Measurements from ENCODE around the gene PALB2.
"Not testable (repeated sequence)": the region's sequence is repeated elsewhere in the genome, so short reads cannot be mapped to it uniquely, and the experiment has no call there.

PALB2 gene

DNA sequence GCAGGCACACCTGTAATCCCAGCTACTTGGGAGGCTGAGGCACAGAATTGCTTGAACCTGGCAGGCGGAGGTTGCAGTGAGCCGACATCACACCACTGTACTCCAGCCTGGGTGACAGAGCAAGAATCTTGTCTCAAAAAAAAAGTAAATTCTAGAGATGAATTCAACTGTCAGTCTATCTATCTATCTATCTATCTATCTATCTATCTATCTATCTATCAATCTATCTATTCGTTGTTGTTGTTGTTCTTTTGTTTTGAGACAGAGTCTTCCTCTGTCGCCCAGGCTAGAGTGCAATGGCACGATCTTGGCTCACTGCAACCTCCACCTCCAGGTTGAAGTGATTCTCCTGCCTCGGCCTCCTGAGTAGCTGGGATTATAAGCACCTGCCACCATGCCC is 30.2 kb downstream of the PALB2 start:
- not testable (repeated sequence) for H3K23ac ChIP-seq (ENCODE audit: low read length); H4K5ac ChIP-seq (ENCODE audit: low read length); H3K56ac ChIP-seq (ENCODE audit: low read length); H3K27me3 ChIP-seq (ENCODE audit: insufficient read depth, low read length, poor library complexity); H2AK5ac ChIP-seq (ENCODE audit: low read length); DNase-seq; H3K9ac ChIP-seq (ENCODE audit: low read length); H4K8ac ChIP-seq (ENCODE audit: low read depth, low read length); H3K18ac ChIP-seq (ENCODE audit: low read length); H2BK5ac ChIP-seq (ENCODE audit: low read length); H3K4ac ChIP-seq (ENCODE audit: low read depth, low read length); H2BK120ac ChIP-seq (ENCODE audit: low read depth, low read length); H3K4me1 ChIP-seq (ENCODE audit: control insufficient read depth, low read depth, low read length); H3K79me1 ChIP-seq (ENCODE audit: low read length); H3K27ac ChIP-seq (ENCODE audit: low read depth, low read length); H2BK15ac ChIP-seq (replicated peaks; ENCODE audit: low read depth); H3K4me3 ChIP-seq (ENCODE audit: low read length); H3K79me2 ChIP-seq (ENCODE audit: control insufficient read depth, insufficient read depth, low read length); H3K4me2 ChIP-seq (ENCODE audit: low read length); H3K36me3 ChIP-seq (ENCODE audit: control insufficient read depth, insufficient read depth, low read length)
- no CpG with 5 or more reads among the region's 6 CpGs for WGBS (ENCODE audit: extremely low coverage, insufficient coverage, low lambda C conversion rate)

DNA sequence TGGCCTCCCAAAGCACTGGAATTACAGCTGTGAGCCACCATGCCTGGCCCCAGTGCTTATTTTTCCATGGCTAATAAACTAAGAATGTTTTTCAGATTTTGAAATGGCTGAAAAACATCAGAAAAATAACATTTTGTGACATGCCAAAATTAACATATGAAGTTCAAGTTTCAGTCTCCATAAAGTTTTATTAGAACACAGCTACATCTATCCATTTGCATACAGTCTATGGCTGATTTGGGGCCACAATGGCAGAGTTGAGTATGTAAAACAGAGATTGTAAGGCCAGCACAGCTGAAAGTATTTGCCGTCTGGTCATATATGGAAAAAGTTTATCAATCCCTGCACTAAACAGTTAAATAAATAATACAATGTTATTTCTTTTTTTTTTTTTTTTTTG is 31.2 kb downstream of the PALB2 start:
- Histone ChIP-seq H3K56ac (ENCODE audit: low read length) (no peak overlapping the region), H3K9ac (ENCODE audit: low read length) (no peak overlapping the region), H3K79me2 (ENCODE audit: control insufficient read depth, insufficient read depth, low read length) (no peaks in the 10 kb centered on the region), H3K23ac (ENCODE audit: low read length) (no peak overlapping the region), H2BK15ac (replicated peaks; ENCODE audit: low read depth) (no peak overlapping the region), H3K18ac (ENCODE audit: low read length) (no peak overlapping the region), H3K4me3 (ENCODE audit: low read length) (no peak overlapping the region), H4K5ac (ENCODE audit: low read length) (no peak overlapping the region), H2AK5ac (ENCODE audit: low read length) (no peak overlapping the region), H3K4ac (ENCODE audit: low read depth, low read length) (no peak overlapping the region), H3K27ac (ENCODE audit: low read depth, low read length) (no peak overlapping the region), H3K27me3 (ENCODE audit: insufficient read depth, low read length, poor library complexity) (no peaks in the 10 kb centered on the region), H3K79me1 (ENCODE audit: low read length) (no peaks in the 10 kb centered on the region), H2BK120ac (ENCODE audit: low read depth, low read length) (no peak overlapping the region), H3K4me2 (ENCODE audit: low read length) (no peak overlapping the region), H3K4me1 (ENCODE audit: control insufficient read depth, low read depth, low read length) (no peaks in the 10 kb centered on the region), H3K36me3 (ENCODE audit: control insufficient read depth, insufficient read depth, low read length) (no peaks in the 10 kb centered on the region), H4K8ac (ENCODE audit: low read depth, low read length) (no peak overlapping the region), H2BK5ac (ENCODE audit: low read length) (no peak overlapping the region)
- DNase-seq, result no peak
- WGBS (ENCODE audit: extremely low coverage, insufficient coverage, low lambda C conversion rate), result no CpG with 5 or more reads among the region's 1 CpG

- no peak overlapping the region for H2BK15ac ChIP-seq (replicated peaks; ENCODE audit: low read depth)
- H3K36me3 ChIP-seq (ENCODE audit: control insufficient read depth, insufficient read depth, low read length), result peaks cover 1% of the 10 kb centered on the region
- no peak overlapping the region for H2AK5ac ChIP-seq (ENCODE audit: low read length)
- no peak overlapping the region for H3K56ac ChIP-seq (ENCODE audit: low read length)
- H3K9ac ChIP-seq (ENCODE audit: low read length), result no peak overlapping the region
- H3K4me3 ChIP-seq (ENCODE audit: low read length), result no peak overlapping the region
- H3K4me2 ChIP-seq (ENCODE audit: low read length), result no peak overlapping the region
- no peak overlapping the region for H4K8ac ChIP-seq (ENCODE audit: low read depth, low read length)
- H3K27me3 ChIP-seq (ENCODE audit: insufficient read depth, low read length, poor library complexity), result no peaks in the 10 kb centered on the region
- no peak overlapping the region for H4K5ac ChIP-seq (ENCODE audit: low read length)
- no peak overlapping the region for H3K27ac ChIP-seq (ENCODE audit: low read depth, low read length)
- H3K23ac ChIP-seq (ENCODE audit: low read length), result no peak overlapping the region
- no peaks in the 10 kb centered on the region for H3K79me1 ChIP-seq (ENCODE audit: low read length)
- H2BK5ac ChIP-seq (ENCODE audit: low read length), result no peak overlapping the region
- H3K18ac ChIP-seq (ENCODE audit: low read length), result no peak overlapping the region
- H3K79me2 ChIP-seq (ENCODE audit: control insufficient read depth, insufficient read depth, low read length), result no peaks in the 10 kb centered on the region
- WGBS (ENCODE audit: extremely low coverage, insufficient coverage, low lambda C conversion rate), result no CpG with 5 or more reads among the region's 4 CpGs
- no peaks in the 10 kb centered on the region for H3K4me1 ChIP-seq (ENCODE audit: control insufficient read depth, low read depth, low read length)
- no peak overlapping the region for H3K4ac ChIP-seq (ENCODE audit: low read depth, low read length)
- no peak for DNase-seq
- H2BK120ac ChIP-seq (ENCODE audit: low read depth, low read length), result no peak overlapping the region
Observed at GRCh38 chr16:23608194-23608593, 32.9 kb downstream of the PALB2 start.

GRCh38 chr16:23607726-23608125 is 33.4 kb downstream of the PALB2 start:
- Histone ChIP-seq H3K56ac (ENCODE audit: low read length) (no peak overlapping the region), H3K79me1 (ENCODE audit: low read length) (no peaks in the 10 kb centered on the region), H2BK15ac (replicated peaks; ENCODE audit: low read depth) (no peak overlapping the region), H4K5ac (ENCODE audit: low read length) (no peak overlapping the region), H3K36me3 (ENCODE audit: control insufficient read depth, insufficient read depth, low read length) (peaks cover 1% of the 10 kb centered on the region), H3K18ac (ENCODE audit: low read length) (no peak overlapping the region), H3K27ac (ENCODE audit: low read depth, low read length) (no peak overlapping the region), H3K4me3 (ENCODE audit: low read length) (no peak overlapping the region), H3K27me3 (ENCODE audit: insufficient read depth, low read length, poor library complexity) (no peaks in the 10 kb centered on the region), H4K8ac (ENCODE audit: low read depth, low read length) (no peak overlapping the region), H2BK5ac (ENCODE audit: low read length) (no peak overlapping the region), H3K9ac (ENCODE audit: low read length) (no peak overlapping the region), H3K4me1 (ENCODE audit: control insufficient read depth, low read depth, low read length) (no peaks in the 10 kb centered on the region), H2AK5ac (ENCODE audit: low read length) (no peak overlapping the region), H3K79me2 (ENCODE audit: control insufficient read depth, insufficient read depth, low read length) (no peaks in the 10 kb centered on the region), H2BK120ac (ENCODE audit: low read depth, low read length) (no peak overlapping the region), H3K4ac (ENCODE audit: low read depth, low read length) (no peak overlapping the region), H3K23ac (ENCODE audit: low read length) (no peak overlapping the region), H3K4me2 (ENCODE audit: low read length) (no peak overlapping the region)
- no CpG with 5 or more reads among the region's 6 CpGs for WGBS (ENCODE audit: extremely low coverage, insufficient coverage, low lambda C conversion rate)
- DNase-seq, result peak; percentile 9

DNA sequence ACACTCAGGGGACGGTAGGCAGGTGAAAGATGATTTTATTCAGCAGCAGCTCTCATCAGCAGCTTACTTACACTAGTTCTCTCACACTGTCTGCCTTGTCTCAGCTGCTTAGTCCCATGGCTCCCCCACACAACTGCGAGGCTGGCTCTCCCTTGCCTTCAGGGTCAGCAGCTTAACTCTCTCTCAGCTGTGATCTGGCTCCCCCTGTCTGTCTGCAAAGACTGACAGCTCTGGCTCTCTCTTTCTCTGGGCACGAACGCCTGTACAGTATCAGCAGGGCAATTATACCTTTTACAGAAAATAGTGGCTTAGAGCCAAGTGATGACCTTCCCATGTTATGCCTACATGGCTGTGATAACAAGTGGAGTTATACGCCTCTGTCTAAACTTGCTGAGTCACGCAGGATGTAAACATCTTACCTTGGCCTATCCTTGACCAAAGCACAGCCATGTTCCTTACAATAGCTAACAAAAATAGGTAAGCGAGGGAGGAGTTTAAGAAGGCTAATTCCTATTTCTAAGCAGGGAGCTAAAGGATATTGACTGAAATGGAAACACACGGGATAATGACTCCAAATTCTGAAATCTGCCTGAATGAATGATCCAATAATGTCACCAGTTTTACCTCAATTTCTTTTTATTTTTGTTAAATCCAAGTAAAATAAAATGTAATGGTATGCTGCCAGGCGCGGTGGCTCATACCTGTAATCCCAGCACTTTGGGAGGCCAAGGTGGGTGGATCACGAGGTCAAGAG is 43.9 kb downstream of the PALB2 start:
- peak overlapping the region; percentile 34 for H3K56ac ChIP-seq (ENCODE audit: low read length)
- peak; percentile 79 for DNase-seq
- H3K79me1 ChIP-seq (ENCODE audit: low read length), result peaks cover 10% of the 10 kb centered on the region
- no peak overlapping the region for H3K23ac ChIP-seq (ENCODE audit: low read length)
- H3K9ac ChIP-seq (ENCODE audit: low read length), result no peak overlapping the region
- H3K27ac ChIP-seq (ENCODE audit: low read depth, low read length), result no peak overlapping the region
- H3K4me1 ChIP-seq (ENCODE audit: control insufficient read depth, low read depth, low read length), result peaks cover 2% of the 10 kb centered on the region
- no CpG with 5 or more reads among the region's 11 CpGs for WGBS (ENCODE audit: extremely low coverage, insufficient coverage, low lambda C conversion rate)
- H4K8ac ChIP-seq (ENCODE audit: low read depth, low read length), result no peak overlapping the region
- no peak overlapping the region for H2AK5ac ChIP-seq (ENCODE audit: low read length)
- H3K4me3 ChIP-seq (ENCODE audit: low read length), result no peak overlapping the region
- H2BK5ac ChIP-seq (ENCODE audit: low read length), result no peak overlapping the region
- no peak overlapping the region for H2BK15ac ChIP-seq (replicated peaks; ENCODE audit: low read depth)
- no peak overlapping the region for H3K18ac ChIP-seq (ENCODE audit: low read length)
- H3K36me3 ChIP-seq (ENCODE audit: control insufficient read depth, insufficient read depth, low read length), result peaks cover 4% of the 10 kb centered on the region
- H2BK120ac ChIP-seq (ENCODE audit: low read depth, low read length), result no peak overlapping the region
- H4K5ac ChIP-seq (ENCODE audit: low read length), result no peak overlapping the region
- H3K4ac ChIP-seq (ENCODE audit: low read depth, low read length), result no peak overlapping the region
- H3K27me3 ChIP-seq (ENCODE audit: insufficient read depth, low read length, poor library complexity), result no peaks in the 10 kb centered on the region
- no peak overlapping the region for H3K4me2 ChIP-seq (ENCODE audit: low read length)
- peaks cover 35% of the 10 kb centered on the region for H3K79me2 ChIP-seq (ENCODE audit: control insufficient read depth, insufficient read depth, low read length)
